Stimulated activated naive B cell treated with anti-CD40 and anti-IgM and Interleukin-4, amounts not matched to agents 10 μg/mL and 1 μg/mL and 100 μg/mL, for 72 hours (primary cell): ENCODE measurements around the gene TGM4.
"Not testable (repeated sequence)": the region's sequence is repeated elsewhere in the genome, so short reads cannot be mapped to it uniquely, and the experiment has no call there.

Experiments
- ATAC-seq, 2 donors: fragments of 150-1000 bp; cut with Tn5 transposase; replicated peaks; 2 replicates each; pipeline ENCODE4 v1.10.0; 2021; ENCODE audit warnings: moderate library complexity in 1 of 2
- DNase-seq: peaks from one replicate; pipeline ENCODE4 v3.0.0; 2021
- H3K27ac Mint-ChIP-seq: one replicate; pipeline ENCODE4 v1.8.0; 2022; ENCODE audit warnings: mild to moderate bottlenecking, mixed read lengths
- H3K27me3 Mint-ChIP-seq, 2 donors: one replicate each; pipeline ENCODE4 v1.8.0; 2022; ENCODE audit warnings: mixed read lengths in 2 of 2
- H3K36me3 Mint-ChIP-seq, 2 donors: one replicate each; pipeline ENCODE4 v1.8.0; 2022; ENCODE audit warnings: mixed read lengths in 2 of 2, mild to moderate bottlenecking in 1 of 2
- H3K4me1 Mint-ChIP-seq, 2 donors: one replicate each; pipeline ENCODE4 v1.8.0; 2022; ENCODE audit warnings: mixed read lengths in 2 of 2, mild to moderate bottlenecking in 1 of 2
- H3K4me3 Mint-ChIP-seq, 2 donors: one replicate each; pipeline ENCODE4 v1.8.0; 2022; ENCODE audit warnings: mild to moderate bottlenecking in 2 of 2, mixed read lengths in 2 of 2, moderate library complexity in 1 of 2
- H3K9me3 Mint-ChIP-seq, 2 donors: one replicate each; pipeline ENCODE4 v1.8.0; 2022; ENCODE audit warnings: mixed read lengths in 2 of 2, mild to moderate bottlenecking in 1 of 2

The TGM4 gene

DNA sequence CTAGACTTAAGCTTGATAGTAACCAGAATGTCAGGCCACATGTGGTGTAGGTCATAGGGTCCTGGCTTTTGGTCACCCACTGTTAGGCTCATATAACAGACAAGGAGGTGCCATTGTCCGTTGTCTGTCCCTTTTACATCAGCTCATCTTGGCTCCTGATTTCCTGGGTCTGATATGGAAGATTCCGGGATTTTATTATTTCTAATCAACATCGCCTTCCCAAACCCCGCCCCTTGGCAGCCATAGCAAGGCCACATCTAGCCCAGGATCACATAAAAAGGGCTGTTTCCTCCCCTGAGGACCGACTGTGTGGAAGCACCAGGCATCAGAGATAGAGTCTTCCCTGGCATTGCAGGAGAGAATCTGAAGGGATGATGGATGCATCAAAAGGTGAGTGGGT, at the start of gene TGM4:
Gene TGM4 (plus strand): TSS at position 301 of the 400 bp plus-strand sequence. CDS start 71 bp downstream, at position 372.
- ATAC-seq (no peak), DNase-seq (no peak)
- H3K36me3 Mint-ChIP-seq: no peaks in the 10 kb centered on the region
- no peaks in the 10 kb centered on the region for H3K27me3 Mint-ChIP-seq
- H3K4me1 Mint-ChIP-seq: no peaks in the 10 kb centered on the region
- H3K4me3 Mint-ChIP-seq: no peak within 1 kb of the TSS
- no peak within 1 kb of the TSS for H3K27ac Mint-ChIP-seq
- no peaks in the 10 kb centered on the region for H3K9me3 Mint-ChIP-seq

DNA sequence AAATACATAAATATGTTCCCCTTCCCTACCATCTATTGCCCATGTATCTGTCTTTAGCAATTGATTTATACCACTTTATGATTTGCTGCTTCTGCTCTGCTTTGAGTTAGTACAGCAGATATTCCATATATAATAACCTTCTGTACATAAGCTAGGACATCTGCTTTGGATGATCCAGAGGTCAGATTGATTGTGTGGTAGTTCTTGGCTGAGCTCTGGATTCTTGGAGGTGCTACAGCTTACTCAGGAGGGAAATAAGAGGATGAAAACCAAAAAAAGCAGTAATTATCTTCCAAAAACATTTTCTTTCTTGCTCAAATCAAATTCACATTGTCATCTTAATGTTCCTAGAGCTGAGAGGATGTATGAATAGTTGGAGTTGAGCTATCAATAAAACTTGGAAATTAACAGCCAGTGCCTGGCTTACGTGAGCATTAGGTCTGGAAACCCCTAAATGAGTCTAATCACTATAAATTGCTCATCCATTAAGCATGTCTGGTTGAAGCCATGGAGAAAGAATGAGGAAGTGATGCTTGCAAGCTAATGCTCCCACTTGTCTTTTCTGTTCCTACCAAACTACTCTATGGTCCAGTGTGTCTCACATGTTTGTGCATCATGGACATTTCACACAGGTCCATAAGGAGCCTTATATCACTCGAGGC, 49.0 kb upstream of the TGM4 start:
- H3K36me3 Mint-ChIP-seq: peaks cover 3 to 16% of the 10 kb centered on the region in 2 donors
- H3K27me3 Mint-ChIP-seq: no peaks in the 10 kb centered on the region
- H3K27ac Mint-ChIP-seq: peak overlapping the region; percentile 70
- peaks cover 3 to 4% of the 10 kb centered on the region in 2 donors for H3K9me3 Mint-ChIP-seq
- H3K4me3 Mint-ChIP-seq: no peak overlapping the region
- peaks cover 7 to 24% of the 10 kb centered on the region in 2 donors for H3K4me1 Mint-ChIP-seq
- DNase-seq (no peak), ATAC-seq (peak; percentile 72 to 79)

- DNase-seq (no peak), ATAC-seq (peak; percentile 91 to 95)
- peak overlapping the region; percentile 92 for H3K27ac Mint-ChIP-seq
- peaks cover 7 to 24% of the 10 kb centered on the region in 2 donors for H3K4me1 Mint-ChIP-seq
- no peaks in the 10 kb centered on the region for H3K27me3 Mint-ChIP-seq
- peaks cover 7 to 25% of the 10 kb centered on the region in 2 donors for H3K36me3 Mint-ChIP-seq
- H3K4me3 Mint-ChIP-seq: peak overlapping the region; percentile 56 to 76
- H3K9me3 Mint-ChIP-seq: peaks cover 3 to 4% of the 10 kb centered on the region in 2 donors
Measured at GRCh38 chr3:44827196-44827595, 47.2 kb upstream of the TGM4 start.

GRCh38 chr3:44831232-44831631, 43.2 kb upstream of the TGM4 start:
- no peak for ATAC-seq
- peaks cover 11 to 22% of the 10 kb centered on the region in 2 donors for H3K36me3 Mint-ChIP-seq

DNA sequence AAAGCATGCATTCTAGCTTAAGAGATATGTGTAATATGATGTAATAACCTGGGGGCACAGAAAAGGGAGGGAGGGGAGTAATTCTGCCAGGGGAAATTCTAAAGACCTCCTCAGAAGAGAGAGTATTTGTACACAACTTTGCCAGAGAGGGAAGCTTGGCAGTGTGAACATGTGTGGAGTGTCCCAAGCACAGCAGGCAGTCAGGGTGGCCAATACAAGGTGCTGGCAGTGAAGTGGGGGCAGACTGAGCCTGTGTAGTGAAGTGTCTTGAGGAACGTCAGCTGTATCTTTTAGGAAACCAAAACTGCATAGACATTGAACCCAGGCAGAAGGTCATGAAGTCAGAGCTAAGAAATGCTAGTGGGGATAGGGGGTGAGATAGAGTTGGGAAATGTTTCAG, 42.4 kb upstream of the TGM4 start:
- Mint-ChIP-seq H3K9me3 (peaks cover 3 to 11% of the 10 kb centered on the region in 2 donors), H3K27me3 (no peaks in the 10 kb centered on the region), H3K4me1 (peaks cover 0 to 10% of the 10 kb centered on the region in 2 donors), H3K27ac (no peak overlapping the region), H3K4me3 (no peak overlapping the region), H3K36me3 (peaks cover 19 to 28% of the 10 kb centered on the region in 2 donors)
- DNase-seq: no peak
- ATAC-seq: no peak

More at GRCh38 chr3:44831232-44831631, 43.2 kb upstream of the TGM4 start:
- Mint-ChIP-seq H3K27me3 (no peaks in the 10 kb centered on the region), H3K4me1 (peaks cover 2 to 16% of the 10 kb centered on the region in 2 donors), H3K9me3 (peaks cover 3 to 5% of the 10 kb centered on the region in 2 donors), H3K27ac (no peak overlapping the region), H3K4me3 (no peak overlapping the region)
- DNase-seq: no peak

GRCh38 chr3:44832965-44833364, 41.4 kb upstream of the TGM4 start:
- no peak overlapping the region for H3K27ac Mint-ChIP-seq
- peaks cover 0 to 2% of the 10 kb centered on the region in 2 donors for H3K4me1 Mint-ChIP-seq
- ATAC-seq (no peak), DNase-seq (no peak)
- H3K36me3 Mint-ChIP-seq: peaks cover 23 to 37% of the 10 kb centered on the region in 2 donors
- no peaks in the 10 kb centered on the region for H3K27me3 Mint-ChIP-seq
- H3K9me3 Mint-ChIP-seq: peaks cover 5 to 11% of the 10 kb centered on the region in 2 donors
- H3K4me3 Mint-ChIP-seq: no peak overlapping the region

GRCh38 chr3:44833394-44833793, 41.0 kb upstream of the TGM4 start:
- Mint-ChIP-seq H3K36me3 (peaks cover 27 to 41% of the 10 kb centered on the region in 2 donors), H3K4me3 (no peak overlapping the region), H3K9me3 (peaks cover 7 to 14% of the 10 kb centered on the region in 2 donors), H3K27ac (no peak overlapping the region), H3K4me1 (no peaks in the 10 kb centered on the region), H3K27me3 (no peaks in the 10 kb centered on the region)
- DNase-seq (no peak), ATAC-seq (no peak)

GRCh38 chr3:44835684-44836083, 38.7 kb upstream of the TGM4 start:
- H3K27me3 Mint-ChIP-seq: no peaks in the 10 kb centered on the region
- DNase-seq (no peak), ATAC-seq (no peak)
- H3K27ac Mint-ChIP-seq: no peak overlapping the region
- H3K9me3 Mint-ChIP-seq: peaks cover 10 to 17% of the 10 kb centered on the region in 2 donors
- no peak overlapping the region for H3K4me3 Mint-ChIP-seq
- H3K36me3 Mint-ChIP-seq: peaks cover 37 to 45% of the 10 kb centered on the region in 2 donors
- peaks cover 0 to 2% of the 10 kb centered on the region in 2 donors for H3K4me1 Mint-ChIP-seq

- Mint-ChIP-seq H3K4me3 (no peak overlapping the region), H3K4me1 (peaks cover 0 to 2% of the 10 kb centered on the region in 2 donors), H3K27me3 (no peaks in the 10 kb centered on the region), H3K27ac (no peak overlapping the region), H3K36me3 (peaks cover 27 to 52% of the 10 kb centered on the region in 2 donors), H3K9me3 (peaks cover 5 to 6% of the 10 kb centered on the region in 2 donors)
- ATAC-seq (no peak), DNase-seq (no peak)
Measured at GRCh38 chr3:44842376-44842775, 32.0 kb upstream of the TGM4 start.

DNA sequence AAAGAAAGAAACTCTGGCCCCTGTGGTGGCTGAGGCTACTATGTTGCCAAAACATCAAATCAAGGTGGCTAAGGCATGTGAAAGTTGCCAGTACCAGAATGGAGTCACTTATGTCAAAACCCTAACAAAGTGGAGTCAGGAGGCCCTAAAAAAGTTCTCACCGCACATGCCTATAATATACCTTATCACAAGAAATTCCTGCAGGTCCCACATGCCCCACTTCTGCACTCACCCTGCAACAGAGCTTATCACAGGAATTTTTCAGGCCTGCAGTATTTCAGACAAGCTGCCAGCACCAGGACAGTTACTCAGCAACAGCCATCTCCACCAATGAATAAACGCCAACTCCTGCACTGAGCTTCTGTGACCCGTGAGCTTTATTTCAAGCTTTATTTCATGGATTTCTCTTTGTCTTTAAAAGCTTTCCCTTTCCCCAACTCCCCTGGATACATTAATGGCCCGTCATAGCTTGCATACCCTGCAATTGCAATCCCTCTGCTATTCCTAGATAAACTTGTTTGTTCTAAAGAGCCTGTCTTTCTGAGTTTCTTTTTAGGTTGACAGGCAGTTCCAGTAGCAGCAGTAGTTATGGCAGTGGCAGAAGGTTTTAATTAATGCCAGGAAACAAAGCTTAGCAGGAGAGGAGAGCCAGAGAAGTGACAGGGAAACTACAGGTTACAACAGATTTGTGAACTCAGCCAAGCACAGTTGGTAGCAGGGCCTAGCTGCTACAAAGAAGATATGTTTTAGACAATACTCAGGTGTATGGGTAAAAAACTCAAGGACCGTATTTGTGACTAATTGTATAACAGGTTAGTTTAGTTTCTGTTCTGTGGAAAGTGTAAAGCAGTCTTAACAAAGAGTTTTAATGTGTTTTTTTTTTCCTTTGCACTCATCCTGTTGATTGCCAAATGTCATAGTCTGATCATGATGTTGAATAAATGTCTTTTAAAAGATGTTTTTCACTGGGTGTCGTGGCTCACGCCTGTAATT, 28.6 kb upstream of the TGM4 start:
- Mint-ChIP-seq H3K36me3 (peaks cover 12 to 32% of the 10 kb centered on the region in 2 donors), H3K27me3 (no peaks in the 10 kb centered on the region), H3K9me3 (no peaks in the 10 kb centered on the region), H3K4me1 (no peaks in the 10 kb centered on the region), H3K27ac (no peak overlapping the region), H3K4me3 (no peak overlapping the region)
- DNase-seq (no peak), ATAC-seq (no peak)

- Mint-ChIP-seq H3K9me3 (no peaks in the 10 kb centered on the region), H3K4me3 (no peak overlapping the region), H3K27me3 (no peaks in the 10 kb centered on the region), H3K4me1 (no peaks in the 10 kb centered on the region), H3K36me3 (peaks cover 16 to 22% of the 10 kb centered on the region in 2 donors), H3K27ac (no peak overlapping the region)
- ATAC-seq (no peak), DNase-seq (no peak)
Measured at GRCh38 chr3:44848634-44849033, 25.8 kb upstream of the TGM4 start.

DNA sequence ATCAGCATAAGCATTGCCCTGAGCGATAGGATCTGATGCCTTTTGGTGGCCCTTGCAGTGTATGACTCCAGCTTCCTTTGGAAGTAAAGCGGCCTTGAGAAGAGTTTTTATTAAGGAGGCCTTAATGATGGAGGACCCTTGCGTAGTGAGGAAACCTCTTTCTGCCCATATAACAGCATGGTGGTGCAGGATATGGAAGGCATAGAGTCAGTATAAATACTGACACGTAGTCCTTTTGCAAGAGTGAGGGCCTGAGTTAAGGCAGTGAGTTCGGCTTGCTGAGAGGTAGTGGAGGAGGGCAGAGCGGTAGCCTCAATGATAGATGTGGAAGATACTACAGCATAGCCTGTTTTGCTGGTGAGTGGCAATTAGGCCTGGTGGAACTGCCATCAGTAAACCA, 17.7 kb upstream of the TGM4 start:
- H3K4me1 Mint-ChIP-seq, DNase-seq, H3K27ac Mint-ChIP-seq, H3K36me3 Mint-ChIP-seq, H3K27me3 Mint-ChIP-seq, H3K4me3 Mint-ChIP-seq, H3K9me3 Mint-ChIP-seq, ATAC-seq: not testable (repeated sequence)

DNA sequence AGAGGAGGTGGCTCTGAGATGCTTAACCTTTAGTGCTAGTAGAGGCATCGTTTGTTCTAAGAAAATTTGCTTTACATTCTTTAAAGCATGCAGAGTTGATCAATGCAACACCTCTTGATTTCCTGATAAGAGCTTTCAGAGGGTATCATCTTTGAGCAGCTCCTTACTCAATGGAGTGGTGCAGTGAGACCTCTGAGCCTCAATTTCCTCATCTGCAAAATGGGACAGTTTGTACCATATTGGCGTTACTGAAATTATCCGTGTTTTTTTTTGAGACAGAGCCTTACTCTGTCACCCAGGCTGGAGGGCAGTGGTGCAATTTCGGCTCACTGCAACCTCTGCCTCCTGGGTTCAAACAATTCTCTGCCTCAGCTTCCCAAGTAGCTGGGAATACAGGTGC, 14.3 kb upstream of the TGM4 start:
- Mint-ChIP-seq H3K36me3 (peaks cover 11 to 13% of the 10 kb centered on the region in 2 donors), H3K27me3 (no peaks in the 10 kb centered on the region), H3K9me3 (no peaks in the 10 kb centered on the region), H3K27ac (no peak overlapping the region), H3K4me1 (peaks cover 5 to 12% of the 10 kb centered on the region in 2 donors), H3K4me3 (no peak overlapping the region)
- ATAC-seq (no peak), DNase-seq (no peak)

- peaks cover 12 to 26% of the 10 kb centered on the region in 2 donors for H3K36me3 Mint-ChIP-seq
- ATAC-seq: peak; percentile 96
- no peaks in the 10 kb centered on the region for H3K9me3 Mint-ChIP-seq
- peaks cover 6 to 17% of the 10 kb centered on the region in 2 donors for H3K4me1 Mint-ChIP-seq
- H3K27ac Mint-ChIP-seq: peak within 1 kb of the TSS; percentile 97
- no peaks in the 10 kb centered on the region for H3K27me3 Mint-ChIP-seq
- H3K4me3 Mint-ChIP-seq: peak within 1 kb of the TSS; percentile 90 to 93
- DNase-seq: peak; percentile 90
Measured at GRCh38 chr3:44861412-44862225, 12.8 kb upstream of the TGM4 start, which contains the start of gene TMEM42. TSS of gene TMEM42 (plus strand) at chr3:44861912. CDS start at chr3:44861925, 13 bp downstream.
